Karpas-422 (cell line): ENCODE data around the gene ZSCAN2. TPM values are rescaled to one million over a fixed set of nuclear protein-coding genes. Genes with fewer than 3 reads are reported as not detected.
"Not testable (repeated sequence)": the region's sequence is repeated elsewhere in the genome, so short reads cannot be mapped to it uniquely, and the experiment has no call there.

Experiments used
- DNase-seq: peaks from one replicate; pipeline ENCODE4 v3.0.0-alpha.2; 2015
- H2AFZ ChIP-seq: fragments of 200-600 bp; sonication (generic); 2 replicates; pipeline ENCODE4 v1.6.1; 2014; ENCODE audit warnings: antibody characterized with exemption, low read length, mixed read lengths
- H3K27ac ChIP-seq: fragments of 200-600 bp; sonication (generic); 2 replicates; pipeline ENCODE4 v1.5.1; 2014; ENCODE audit warnings: mild to moderate bottlenecking, low read length, moderate library complexity
- H3K27me3 ChIP-seq: fragments of 200-600 bp; sonication (generic); 2 replicates; pipeline ENCODE4 v1.6.1; 2014; ENCODE audit warnings: low read length, mixed read lengths
- H3K36me3 ChIP-seq: fragments of 200-600 bp; sonication (generic); 2 replicates; pipeline ENCODE4 v1.6.1; 2014; ENCODE audit warnings: low read length, mixed read lengths; ENCODE audit not compliant: insufficient read depth
- H3K4me1 ChIP-seq: fragments of 200-600 bp; sonication (generic); 2 replicates; pipeline ENCODE4 v1.6.1; 2014; ENCODE audit warnings: mild to moderate bottlenecking, low read length, mixed read lengths
- H3K4me2 ChIP-seq: fragments of 200-600 bp; sonication (generic); 2 replicates; pipeline ENCODE4 v1.6.1; 2014; ENCODE audit warnings: low read length, low read depth, mild to moderate bottlenecking; ENCODE audit not compliant: poor library complexity, severe bottlenecking
- H3K4me3 ChIP-seq: fragments of 200-600 bp; sonication (generic); 2 replicates; pipeline ENCODE4 v1.5.1; 2014; ENCODE audit warnings: mild to moderate bottlenecking, antibody characterized with exemption, low read length, mixed read lengths
- H3K79me2 ChIP-seq: fragments of 200-600 bp; sonication (generic); 2 replicates; pipeline ENCODE4 v1.6.1; 2014; ENCODE audit warnings: mild to moderate bottlenecking, low read length, mixed read lengths
- H3K9ac ChIP-seq: fragments of 200-600 bp; sonication (generic); 2 replicates; pipeline ENCODE4 v1.6.0; 2014; ENCODE audit warnings: low read length
- H3K9me2 ChIP-seq: fragments of 200-600 bp; sonication (generic), shearing (Covaris generic); replicated peaks from 2 replicates; pipeline ENCODE4 v1.6.0; 2014; ENCODE audit warnings: mild to moderate bottlenecking, low read length, moderate library complexity; ENCODE audit not compliant: insufficient read depth
- H3K9me3 ChIP-seq: fragments of 300-700, 200-600 bp; sonication (generic); 2 replicates; pipeline ENCODE4 v1.6.1; 2014; ENCODE audit warnings: low read length, mixed read lengths
- H4K20me1 ChIP-seq: fragments of 200-600 bp; sonication (generic); 2 replicates; pipeline ENCODE4 v1.6.1; 2014; ENCODE audit warnings: mild to moderate bottlenecking, antibody characterized with exemption, low read length, low read depth; ENCODE audit not compliant: insufficient read depth
- total RNA-seq: library from RNA; depleted of rRNA; stranded (reverse); fragments of >200 nt; shearing (Covaris generic); gene quantifications from 2 replicates; pipeline ENCODE4 v1.2.3, GENCODE V29; 2014; ENCODE audit warnings: low replicate concordance

Gene ZSCAN2
- total RNA-seq, 1 experiment from 2014 or later, result 21.8 TPM

DNA sequence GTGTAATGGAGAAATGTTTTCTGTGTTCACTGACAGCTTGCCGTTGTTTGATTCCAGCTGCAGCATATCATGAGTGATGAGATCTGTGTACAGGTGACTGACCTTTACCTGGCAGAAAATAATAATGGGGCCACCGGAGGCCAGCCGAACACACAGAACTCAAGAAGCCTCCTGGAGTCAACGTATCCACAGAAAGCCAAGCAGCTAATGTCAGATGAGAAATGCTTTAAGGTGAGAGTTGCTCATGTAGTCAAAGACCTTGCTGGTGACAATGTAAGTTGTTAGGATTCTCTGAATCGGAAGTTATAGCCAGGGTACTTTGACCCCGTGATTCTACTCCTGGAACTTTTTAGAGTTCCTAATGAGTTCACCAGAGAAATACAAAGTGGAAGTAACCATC is 22.9 kb upstream of the ZSCAN2 start:
- H3K79me2 ChIP-seq, H3K4me1 ChIP-seq, H4K20me1 ChIP-seq, H3K9ac ChIP-seq, DNase-seq, H3K27ac ChIP-seq, H3K4me2 ChIP-seq, H3K36me3 ChIP-seq, H3K4me3 ChIP-seq, H3K27me3 ChIP-seq, H3K9me3 ChIP-seq, H2AFZ ChIP-seq, H3K9me2 ChIP-seq: not testable (repeated sequence)

DNA sequence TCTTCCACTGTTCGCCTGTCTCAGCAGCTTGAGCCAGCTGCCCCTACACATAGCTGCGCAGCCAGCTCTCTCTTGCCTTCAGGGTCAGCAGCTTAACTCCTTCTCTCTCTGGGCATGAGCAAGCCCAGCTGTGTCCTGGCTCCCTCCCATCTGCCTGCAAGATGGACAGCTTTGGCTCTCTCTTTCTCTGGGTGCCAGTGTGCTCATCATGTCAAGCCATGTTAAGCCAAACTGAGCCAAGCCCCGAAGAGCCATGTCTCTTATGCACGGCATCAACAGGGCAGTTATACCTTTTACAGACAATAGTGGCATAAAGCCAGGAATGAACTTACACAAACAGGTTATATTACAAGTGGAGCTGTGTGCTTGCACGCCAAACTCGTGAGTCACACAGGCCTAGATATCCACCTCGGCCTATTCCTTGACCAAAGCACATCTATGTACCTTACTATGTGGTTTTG is 21.5 kb upstream of the ZSCAN2 start:
- DNase-seq, H3K9me2 ChIP-seq, H4K20me1 ChIP-seq, H3K4me1 ChIP-seq, H3K4me3 ChIP-seq, H2AFZ ChIP-seq, H3K36me3 ChIP-seq, H3K79me2 ChIP-seq, H3K9me3 ChIP-seq, H3K9ac ChIP-seq, H3K27me3 ChIP-seq, H3K27ac ChIP-seq, H3K4me2 ChIP-seq: not testable (repeated sequence)

DNA sequence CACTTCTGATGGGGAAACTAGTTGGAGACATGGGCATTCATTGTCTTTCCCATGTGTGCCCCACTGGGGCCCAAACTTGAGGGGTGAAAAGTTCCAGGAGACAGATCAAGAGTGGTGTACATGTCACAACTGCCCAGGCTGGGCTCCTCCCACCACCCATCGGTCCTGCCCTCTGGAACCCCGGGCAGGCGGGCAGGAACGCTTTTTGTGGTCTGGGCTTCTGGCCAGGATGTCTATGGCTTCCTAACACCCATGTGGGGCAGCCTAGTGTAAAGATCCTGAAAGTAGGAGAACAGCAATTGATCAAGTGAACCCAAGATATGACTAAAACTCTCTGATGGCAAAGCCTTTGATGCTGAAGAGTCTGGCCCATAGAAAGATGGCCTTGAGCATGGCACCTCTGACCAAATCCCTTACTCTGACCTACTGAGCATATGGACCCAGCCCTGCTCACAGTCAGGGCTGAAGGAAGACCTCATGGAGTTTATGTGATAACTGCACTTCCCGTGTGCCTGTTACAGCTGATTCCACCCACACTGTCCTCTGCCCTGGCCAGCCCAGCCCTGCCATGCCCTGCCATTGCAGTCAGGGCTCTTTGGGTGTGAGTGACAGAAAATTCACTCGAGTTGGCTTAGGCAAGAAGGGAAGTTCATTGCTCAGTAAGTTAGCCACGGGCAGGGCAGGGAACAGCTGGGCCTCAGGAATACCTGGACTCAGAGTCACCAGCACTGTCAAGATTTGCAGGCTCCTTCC is 19.0 kb upstream of the ZSCAN2 start:
- not testable (repeated sequence) for H3K4me1 ChIP-seq, H3K27me3 ChIP-seq, H3K4me2 ChIP-seq, H3K36me3 ChIP-seq, H3K79me2 ChIP-seq, DNase-seq, H3K9me3 ChIP-seq, H3K9me2 ChIP-seq, H4K20me1 ChIP-seq, H3K9ac ChIP-seq, H3K27ac ChIP-seq, H2AFZ ChIP-seq, H3K4me3 ChIP-seq

DNA sequence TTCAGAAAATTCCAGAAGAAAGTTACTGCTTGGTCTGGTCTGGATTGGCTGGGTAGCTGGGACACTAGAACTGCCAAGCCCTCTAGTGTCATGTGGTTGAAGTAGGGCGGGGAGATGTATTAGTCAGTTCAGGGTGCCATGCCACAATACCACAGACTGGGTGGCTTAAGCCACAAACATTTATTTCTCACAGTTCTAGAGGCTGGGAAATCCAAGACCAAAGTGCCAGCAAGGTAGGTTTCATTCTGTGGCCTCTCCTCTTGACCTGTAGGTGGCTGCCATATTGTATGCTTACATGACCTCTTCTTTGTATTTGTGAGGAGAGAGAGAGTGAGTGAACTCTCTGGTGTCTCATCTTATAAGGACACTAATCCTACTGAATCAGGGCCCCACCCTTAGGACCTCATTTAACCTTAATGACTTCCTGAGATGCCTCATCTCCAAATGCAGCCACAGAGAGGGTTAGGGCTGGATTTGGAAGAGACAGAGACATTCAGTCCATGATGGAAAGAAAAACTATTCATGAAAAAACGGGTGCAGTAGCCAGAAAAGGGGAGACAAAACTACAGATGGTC is 18.1 kb upstream of the ZSCAN2 start:
- DNase-seq, result no peak
- Histone ChIP-seq H3K27me3 (no peaks in the 10 kb centered on the region), H3K36me3 (no peaks in the 10 kb centered on the region), H2AFZ (no peak overlapping the region), H3K9me3 (no peaks in the 10 kb centered on the region), H3K4me3 (no peak overlapping the region), H3K27ac (no peak overlapping the region), H3K79me2 (no peaks in the 10 kb centered on the region), H3K9me2 (no peaks in the 10 kb centered on the region), H4K20me1 (no peaks in the 10 kb centered on the region), H3K9ac (no peak overlapping the region), H3K4me2 (no peak overlapping the region), H3K4me1 (0 out of 2 replicates have a peak, but pooled peaks cover under 1% of the 10 kb centered on the region)

DNA sequence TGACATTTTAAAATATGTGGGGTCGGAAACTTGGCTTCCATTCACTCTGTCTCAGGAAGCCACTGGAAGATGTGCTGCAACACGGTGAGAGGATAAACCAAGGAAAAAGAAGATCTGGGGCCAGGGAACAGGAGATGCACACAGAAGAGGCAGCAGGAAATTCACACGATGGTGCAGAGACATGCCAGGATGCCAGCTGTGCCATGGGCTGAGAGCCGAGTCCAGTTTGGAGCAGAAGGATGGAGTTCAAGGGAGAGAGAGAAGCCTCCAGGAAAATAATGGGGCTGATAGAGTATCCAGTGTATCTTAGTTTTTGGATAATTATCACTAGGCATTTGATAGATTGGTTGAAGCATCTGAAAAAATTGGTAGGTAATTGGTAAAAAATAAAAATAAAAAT is 16.9 kb upstream of the ZSCAN2 start:
- H3K79me2 ChIP-seq, DNase-seq, H2AFZ ChIP-seq, H3K4me2 ChIP-seq, H3K9ac ChIP-seq, H3K36me3 ChIP-seq, H3K27me3 ChIP-seq, H3K4me3 ChIP-seq, H3K27ac ChIP-seq, H3K4me1 ChIP-seq, H4K20me1 ChIP-seq, H3K9me3 ChIP-seq, H3K9me2 ChIP-seq: not testable (repeated sequence)

DNA sequence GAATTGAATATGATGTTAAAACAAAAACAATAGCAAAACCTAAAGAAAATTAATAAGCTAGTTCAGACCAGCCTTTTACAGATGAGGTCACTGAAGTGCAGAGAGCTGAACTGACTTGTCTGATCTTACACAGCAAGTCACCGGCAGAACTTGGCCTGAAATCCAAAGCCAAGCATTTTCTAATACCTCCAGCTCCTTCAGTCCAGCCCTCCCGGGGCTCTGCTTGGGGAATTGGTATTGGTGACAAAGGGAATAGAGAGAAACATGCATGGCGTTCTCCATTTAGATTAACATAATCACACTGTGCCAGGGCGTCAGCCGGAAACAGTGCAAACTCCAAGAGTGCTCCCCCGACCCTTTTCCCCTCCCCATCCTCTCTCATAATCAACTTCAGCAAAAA is 14.1 kb upstream of the ZSCAN2 start:
- no peaks in the 10 kb centered on the region for H3K36me3 ChIP-seq
- no peak overlapping the region for H3K9ac ChIP-seq
- no peak overlapping the region for H3K4me2 ChIP-seq
- no peak overlapping the region for H3K27ac ChIP-seq
- no peaks in the 10 kb centered on the region for H3K9me2 ChIP-seq
- no peaks in the 10 kb centered on the region for H3K79me2 ChIP-seq
- H2AFZ ChIP-seq, result no peak overlapping the region
- no peaks in the 10 kb centered on the region for H4K20me1 ChIP-seq
- no peak overlapping the region for H3K4me3 ChIP-seq
- no peaks in the 10 kb centered on the region for H3K9me3 ChIP-seq
- no peak for DNase-seq
- no peaks in the 10 kb centered on the region for H3K27me3 ChIP-seq
- peaks cover 7% of the 10 kb centered on the region for H3K4me1 ChIP-seq

DNA sequence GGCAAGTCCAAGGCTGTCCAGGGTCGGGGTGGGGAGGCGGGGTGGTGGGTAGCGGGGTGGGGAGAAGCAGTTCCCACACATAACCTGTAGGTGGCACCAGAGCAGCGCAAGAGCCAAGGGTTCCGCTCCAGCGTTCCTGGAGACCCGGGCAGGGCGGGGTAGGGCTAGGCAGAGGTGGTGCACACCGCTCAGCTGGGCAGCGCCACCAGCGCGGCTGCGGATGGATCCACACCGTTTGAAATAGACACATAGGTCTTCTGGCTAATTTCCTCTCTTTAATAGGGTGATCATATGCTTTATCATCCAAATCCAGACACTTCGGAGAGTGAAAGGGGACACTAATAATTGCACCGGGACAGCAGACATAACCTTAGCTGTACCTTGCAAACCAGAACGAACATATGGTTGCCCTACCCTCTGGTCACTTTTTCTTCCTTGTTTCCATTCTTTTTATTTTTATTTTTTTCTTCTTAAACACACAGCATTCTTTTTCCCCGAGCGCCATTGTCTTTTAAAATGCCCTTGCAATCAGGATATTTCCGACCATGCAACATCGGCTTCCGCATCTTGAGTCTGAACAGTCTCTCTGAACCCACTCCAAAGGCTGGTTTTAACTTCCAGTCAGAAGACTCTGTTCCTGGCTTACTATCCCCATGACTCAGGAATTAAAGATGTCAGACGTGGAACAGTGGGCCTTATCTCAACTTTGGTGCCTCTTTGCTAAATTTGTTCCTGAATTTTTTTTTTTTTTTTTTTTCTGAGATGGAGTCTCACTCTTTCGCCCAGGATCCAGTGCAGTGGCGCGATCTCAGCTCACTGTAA is 12.5 kb upstream of the ZSCAN2 start:
- H4K20me1 ChIP-seq, result no peaks in the 10 kb centered on the region
- H3K79me2 ChIP-seq, result no peaks in the 10 kb centered on the region
- H3K27ac ChIP-seq, result no peak overlapping the region
- H3K36me3 ChIP-seq, result no peaks in the 10 kb centered on the region
- H3K4me3 ChIP-seq, result no peak overlapping the region; the same call in 1 of the 2 replicates
- H2AFZ ChIP-seq, result no peak overlapping the region; the same call in 1 of the 2 replicates
- peaks cover 7% of the 10 kb centered on the region for H3K4me1 ChIP-seq
- peak overlapping the region; percentile 59 for H3K4me2 ChIP-seq
- H3K9me2 ChIP-seq, result no peaks in the 10 kb centered on the region
- no peak overlapping the region for H3K9ac ChIP-seq
- no peaks in the 10 kb centered on the region for H3K27me3 ChIP-seq
- no peaks in the 10 kb centered on the region for H3K9me3 ChIP-seq
- DNase-seq, result peak; percentile 95

DNA sequence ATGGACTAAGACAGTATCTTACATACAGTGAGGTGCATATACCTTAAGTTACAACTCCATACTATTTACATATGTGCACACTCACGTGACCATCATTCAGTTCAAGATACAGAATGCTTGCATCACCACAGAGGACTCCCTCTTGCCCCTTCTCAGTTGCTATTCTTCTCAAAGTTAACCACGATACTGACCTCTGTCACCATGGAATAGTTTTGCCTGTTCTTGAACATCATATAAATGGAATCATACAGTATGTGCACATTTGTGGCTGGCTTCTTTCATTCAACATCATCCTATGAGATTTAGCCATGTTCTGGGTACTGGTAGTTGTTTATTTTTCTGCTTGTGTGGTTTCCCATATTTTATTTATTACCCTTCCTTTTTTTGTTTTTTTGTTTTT is 10.4 kb upstream of the ZSCAN2 start:
- H3K4me3 ChIP-seq, result no peak overlapping the region
- H3K9me3 ChIP-seq, result no peaks in the 10 kb centered on the region

More for the DNA sequence above, 10.4 kb upstream of the ZSCAN2 start:
- Histone ChIP-seq H3K4me1 (peaks cover 7% of the 10 kb centered on the region), H3K4me2 (no peak overlapping the region), H3K36me3 (no peaks in the 10 kb centered on the region), H4K20me1 (no peaks in the 10 kb centered on the region), H3K9ac (no peak overlapping the region), H3K27me3 (no peaks in the 10 kb centered on the region), H3K9me2 (no peaks in the 10 kb centered on the region), H3K27ac (no peak overlapping the region), H3K79me2 (no peaks in the 10 kb centered on the region), H2AFZ (no peak overlapping the region)
- DNase-seq, result no peak
